ENCODE measurements around the gene ABHD12.

The ABHD12 gene

GRCh38 chr20:25346349-25346748, 44.3 kb downstream of the ABHD12 start:
- H3K9me3 ChIP-seq (ENCODE audit: control insufficient read depth, low read length): no peaks in the 10 kb centered on the region
- peaks cover 7% of the 10 kb centered on the region for H3K4me1 ChIP-seq (ENCODE audit: control insufficient read depth, insufficient read depth, low read depth, low read length)
- H3K27me3 ChIP-seq (ENCODE audit: control insufficient read depth in 1 of 2, insufficient read depth in 1 of 2, low read length in 2 of 2): no peaks in the 10 kb centered on the region
- no peak overlapping the region for H2BK120ac ChIP-seq (ENCODE audit: low read depth, low read length)
- no peak overlapping the region for H3K18ac ChIP-seq (ENCODE audit: low read depth in 1 of 2, low read length in 2 of 2)
- no peak for DNase-seq
- no peak overlapping the region for H3K14ac ChIP-seq (ENCODE audit: low read length in 2 of 2)
- no peak overlapping the region for H3K23ac ChIP-seq (ENCODE audit: low read length in 2 of 2)
- no peak overlapping the region for H2BK5ac ChIP-seq (ENCODE audit: low read depth, low read length, poor library complexity, severe bottlenecking)
- no peak overlapping the region for H4K8ac ChIP-seq (ENCODE audit: low read length)
- no peak overlapping the region for H4K91ac ChIP-seq (ENCODE audit: low read length)
- H2AFZ ChIP-seq (ENCODE audit: low read depth, low read length): no peak overlapping the region
- no peak overlapping the region for H2AK5ac ChIP-seq (ENCODE audit: low read length, severe bottlenecking)
- H3K4ac ChIP-seq (ENCODE audit: low read depth in 1 of 2, low read length in 2 of 2): no peak overlapping the region
- H3K79me1 ChIP-seq (replicated peaks; ENCODE audit: low read length, poor library complexity, severe bottlenecking): peaks cover 6% of the 10 kb centered on the region
- H2BK15ac ChIP-seq (ENCODE audit: low read depth, poor library complexity, severe bottlenecking): no peak overlapping the region
- no peak overlapping the region for H3K27ac ChIP-seq (ENCODE audit: low read length, poor library complexity, severe bottlenecking)
- no peak overlapping the region for H3K9ac ChIP-seq (ENCODE audit: low read length)
- no peak overlapping the region for H2BK12ac ChIP-seq (ENCODE audit: low read length in 2 of 2)
- WGBS: no CpG with 5 or more reads among the region's 6 CpGs
- no peak overlapping the region for H3K4me2 ChIP-seq (ENCODE audit: low read length, poor library complexity, severe bottlenecking)
- H3K36me3 ChIP-seq (ENCODE audit: control insufficient read depth in 1 of 2, insufficient read depth in 2 of 2, low read depth in 1 of 2, low read length in 2 of 2): no peaks in the 10 kb centered on the region
- H3K4me3 ChIP-seq (ENCODE audit: insufficient read depth in 1 of 2, low read depth in 1 of 2, low read length in 2 of 2): no peak overlapping the region

GRCh38 chr20:25345721-25346120, 44.9 kb downstream of the ABHD12 start:
- no CpG with 5 or more reads among the region's 1 CpG for WGBS
- no peak overlapping the region for H2AFZ ChIP-seq (ENCODE audit: low read depth, low read length)
- H4K91ac ChIP-seq (ENCODE audit: low read length): no peak overlapping the region

GRCh38 chr20:25344634-25345033, 46.0 kb downstream of the ABHD12 start:
- no peak overlapping the region for H3K9ac ChIP-seq (ENCODE audit: low read length)
- H3K79me1 ChIP-seq (replicated peaks; ENCODE audit: low read length, poor library complexity, severe bottlenecking): peaks cover 14% of the 10 kb centered on the region
- no peak overlapping the region for H4K8ac ChIP-seq (ENCODE audit: low read length)
- 97% methylated on average over 2 of the region's 3 CpGs for WGBS
- no peak overlapping the region for H2BK15ac ChIP-seq (ENCODE audit: low read depth, poor library complexity, severe bottlenecking)
- H3K4me1 ChIP-seq (ENCODE audit: control insufficient read depth, insufficient read depth, low read depth, low read length): peaks cover 10% of the 10 kb centered on the region
- H2AK5ac ChIP-seq (ENCODE audit: low read length, severe bottlenecking): no peak overlapping the region
- no peak overlapping the region for H3K18ac ChIP-seq (ENCODE audit: low read depth in 1 of 2, low read length in 2 of 2)
- no peak overlapping the region for H3K4ac ChIP-seq (ENCODE audit: low read depth in 1 of 2, low read length in 2 of 2)
- H3K4me2 ChIP-seq (ENCODE audit: low read length, poor library complexity, severe bottlenecking): peak overlapping the region; percentile 5
- H3K14ac ChIP-seq (ENCODE audit: low read length in 2 of 2): no peak overlapping the region
- DNase-seq: no peak
- H3K4me3 ChIP-seq (ENCODE audit: insufficient read depth in 1 of 2, low read depth in 1 of 2, low read length in 2 of 2): no peak overlapping the region
- H3K27me3 ChIP-seq (ENCODE audit: control insufficient read depth in 1 of 2, insufficient read depth in 1 of 2, low read length in 2 of 2): no peaks in the 10 kb centered on the region
- no peak overlapping the region for H2BK120ac ChIP-seq (ENCODE audit: low read depth, low read length)
- no peak overlapping the region for H4K91ac ChIP-seq (ENCODE audit: low read length)
- no peak overlapping the region for H2BK12ac ChIP-seq (ENCODE audit: low read length in 2 of 2)
- H3K23ac ChIP-seq (ENCODE audit: low read length in 2 of 2): no peak overlapping the region
- H2AFZ ChIP-seq (ENCODE audit: low read depth, low read length): no peak overlapping the region
- no peaks in the 10 kb centered on the region for H3K36me3 ChIP-seq (ENCODE audit: control insufficient read depth in 1 of 2, insufficient read depth in 2 of 2, low read depth in 1 of 2, low read length in 2 of 2)
- no peaks in the 10 kb centered on the region for H3K9me3 ChIP-seq (ENCODE audit: control insufficient read depth, low read length)
- H2BK5ac ChIP-seq (ENCODE audit: low read depth, low read length, poor library complexity, severe bottlenecking): no peak overlapping the region
- no peak overlapping the region for H3K27ac ChIP-seq (ENCODE audit: low read length, poor library complexity, severe bottlenecking)

More at GRCh38 chr20:25345721-25346120, 44.9 kb downstream of the ABHD12 start:
- DNase-seq: no peak
- Histone ChIP-seq H3K4ac (ENCODE audit: low read depth in 1 of 2, low read length in 2 of 2) (no peak overlapping the region), H3K27me3 (ENCODE audit: control insufficient read depth in 1 of 2, insufficient read depth in 1 of 2, low read length in 2 of 2) (no peaks in the 10 kb centered on the region), H3K9ac (ENCODE audit: low read length) (no peak overlapping the region), H3K9me3 (ENCODE audit: control insufficient read depth, low read length) (no peaks in the 10 kb centered on the region), H3K36me3 (ENCODE audit: control insufficient read depth in 1 of 2, insufficient read depth in 2 of 2, low read depth in 1 of 2, low read length in 2 of 2) (no peaks in the 10 kb centered on the region), H4K8ac (ENCODE audit: low read length) (no peak overlapping the region), H3K4me3 (ENCODE audit: insufficient read depth in 1 of 2, low read depth in 1 of 2, low read length in 2 of 2) (no peak overlapping the region), H2BK120ac (ENCODE audit: low read depth, low read length) (no peak overlapping the region), H3K27ac (ENCODE audit: low read length, poor library complexity, severe bottlenecking) (no peak overlapping the region), H2AK5ac (ENCODE audit: low read length, severe bottlenecking) (no peak overlapping the region), H3K4me2 (ENCODE audit: low read length, poor library complexity, severe bottlenecking) (no peak overlapping the region), H3K4me1 (ENCODE audit: control insufficient read depth, insufficient read depth, low read depth, low read length) (peaks cover 8% of the 10 kb centered on the region), H3K18ac (ENCODE audit: low read depth in 1 of 2, low read length in 2 of 2) (no peak overlapping the region), H3K23ac (ENCODE audit: low read length in 2 of 2) (no peak overlapping the region), H3K79me1 (replicated peaks; ENCODE audit: low read length, poor library complexity, severe bottlenecking) (peaks cover 9% of the 10 kb centered on the region), H2BK5ac (ENCODE audit: low read depth, low read length, poor library complexity, severe bottlenecking) (no peak overlapping the region), H3K14ac (ENCODE audit: low read length in 2 of 2) (no peak overlapping the region), H2BK12ac (ENCODE audit: low read length in 2 of 2) (no peak overlapping the region), H2BK15ac (ENCODE audit: low read depth, poor library complexity, severe bottlenecking) (no peak overlapping the region)

GRCh38 chr20:25341716-25342680, 48.6 kb downstream of the ABHD12 start:
- H2AFZ ChIP-seq (ENCODE audit: low read depth, low read length): no peak overlapping the region
- H3K4me2 ChIP-seq (ENCODE audit: low read length, poor library complexity, severe bottlenecking): no peak overlapping the region
- H3K4me3 ChIP-seq (ENCODE audit: insufficient read depth in 1 of 2, low read depth in 1 of 2, low read length in 2 of 2): no peak overlapping the region
- H2BK15ac ChIP-seq (ENCODE audit: low read depth, poor library complexity, severe bottlenecking): no peak overlapping the region
- H2BK12ac ChIP-seq (ENCODE audit: low read length in 2 of 2): no peak overlapping the region
- no peak overlapping the region for H4K8ac ChIP-seq (ENCODE audit: low read length)
- no peak overlapping the region for H3K4ac ChIP-seq (ENCODE audit: low read depth in 1 of 2, low read length in 2 of 2)
- H3K27ac ChIP-seq (ENCODE audit: low read length, poor library complexity, severe bottlenecking): peak overlapping the region; percentile 54
- peaks cover 21% of the 10 kb centered on the region for H3K4me1 ChIP-seq (ENCODE audit: control insufficient read depth, insufficient read depth, low read depth, low read length)
- H2AK5ac ChIP-seq (ENCODE audit: low read length, severe bottlenecking): peak overlapping the region; percentile 55
- H3K27me3 ChIP-seq (ENCODE audit: control insufficient read depth in 1 of 2, insufficient read depth in 1 of 2, low read length in 2 of 2): no peaks in the 10 kb centered on the region
- H2BK5ac ChIP-seq (ENCODE audit: low read depth, low read length, poor library complexity, severe bottlenecking): no peak overlapping the region
- peaks cover 24% of the 10 kb centered on the region for H3K79me1 ChIP-seq (replicated peaks; ENCODE audit: low read length, poor library complexity, severe bottlenecking)
- no peak overlapping the region for H2BK120ac ChIP-seq (ENCODE audit: low read depth, low read length)
- H3K36me3 ChIP-seq (ENCODE audit: control insufficient read depth in 1 of 2, insufficient read depth in 2 of 2, low read depth in 1 of 2, low read length in 2 of 2): peaks cover 4 to 8% of the 10 kb centered on the region in 2 experiments
- H4K91ac ChIP-seq (ENCODE audit: low read length): no peak overlapping the region
- peak; percentile 29 for DNase-seq
- peak overlapping the region in 1 of 2 experiments; percentile 59 for H3K14ac ChIP-seq (ENCODE audit: low read length in 2 of 2)
- H3K23ac ChIP-seq (ENCODE audit: low read length in 2 of 2): no peak overlapping the region
- H3K9ac ChIP-seq (ENCODE audit: low read length): no peak overlapping the region
- no peak overlapping the region for H3K18ac ChIP-seq (ENCODE audit: low read depth in 1 of 2, low read length in 2 of 2)
- 85% methylated on average over 8 of the region's 9 CpGs for WGBS
- no peaks in the 10 kb centered on the region for H3K9me3 ChIP-seq (ENCODE audit: control insufficient read depth, low read length)

Data from mesenchymal stem cell (in vitro differentiated cells and primary cell).